GM12891 (cell line): ENCODE measurements around the gene PEAK1.

Source experiments
- PAX5 ChIP-seq: IDR thresholded peaks from 2 replicates; pipeline ENCODE4 v1.6.1; 2011; ENCODE audit warnings: low read length, moderate library complexity, mild to moderate bottlenecking; ENCODE audit not compliant: insufficient read depth, severe bottlenecking
- POLR2A ChIP-seq: IDR thresholded peaks from 2 replicates; pipeline ENCODE4 v1.6.1; 2011; ENCODE audit warnings: low read depth, low read length, control low read depth
- POLR2AphosphoS5 ChIP-seq: IDR thresholded peaks from 2 replicates; pipeline ENCODE4 v1.6.1; 2011; ENCODE audit warnings: low read depth, low read length, control low read depth
- TAF1 ChIP-seq: IDR thresholded peaks from 2 replicates; pipeline ENCODE4 v1.6.1; 2011; ENCODE audit warnings: low read depth, low read length, control low read depth

DNA sequence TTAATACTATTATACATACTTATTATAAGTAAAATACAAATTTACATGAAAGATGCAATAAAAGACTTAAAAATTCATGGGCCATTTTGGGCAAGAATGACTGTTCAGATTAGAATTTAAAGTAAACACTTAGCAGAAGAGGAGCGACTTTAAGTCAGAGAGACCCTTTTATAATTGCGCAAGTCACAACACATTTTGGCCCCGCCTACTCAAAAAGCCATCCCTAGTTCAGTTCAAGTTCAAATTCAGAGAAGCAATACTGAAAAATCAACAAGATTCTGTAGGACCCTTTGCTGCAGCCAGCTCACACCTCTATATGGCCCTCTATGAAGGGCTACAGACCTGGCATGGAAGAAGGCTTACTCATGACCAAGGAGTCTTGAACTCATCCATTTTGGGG lies 64.6 kb downstream of the PEAK1 start:
- TF ChIP-seq PAX5 (no peak), POLR2AphosphoS5 (no peak), POLR2A (no peak), TAF1 (no peak)
